GM12878 (cell line): ENCODE results near the gene REPS1. TPM values are rescaled to one million over a fixed set of nuclear protein-coding genes. Genes with fewer than 3 reads are reported as not detected.

Source experiments
- ATAC-seq: fragments of 200-7000 bp; cut with Tn5 transposase; 3 replicates; pipeline ENCODE4 v1.9.1; 2020; ENCODE audit warnings: mild to moderate bottlenecking, moderate library complexity
- BruUV-seq: library from RNA; stranded (reverse); fragments of 400-500 nt; replicated peaks from 2 replicates; lab custom pipeline; 2021; lab: Mats Ljungman, UMichigan
- CTCF ChIA-PET: fragments of 300-600 bp; sonication (Branson Sonifier 250); formaldehyde crosslinking; extraction: SDS; loops from one replicate; lab custom pipeline; 2021; ENCODE audit warnings: inconsistent platforms; lab: Yijun Ruan, JAX
- POLR2A ChIA-PET: fragments of 350-600 bp; formaldehyde crosslinking; extraction: SDS; loops from one replicate; lab custom pipeline; 2021; ENCODE audit warnings: inconsistent platforms; lab: Charles Lee
- RAD21 ChIA-PET: fragments of 300-600 bp; sonication (Branson Sonifier 250); formaldehyde crosslinking; loops from one replicate; lab custom pipeline; 2023; ENCODE audit warnings: antibody characterized with exemption; ENCODE audit not compliant: unreplicated experiment; lab: Charles Lee
- SMC1A ChIA-PET: fragments of 300-600 bp; sonication (Branson Sonifier 250); formaldehyde crosslinking; loops from one replicate; lab custom pipeline; 2023; ENCODE audit not compliant: unreplicated experiment, uncharacterized antibody; lab: Charles Lee
- DNase-seq: peaks from one replicate; pipeline ENCODE4 v3.0.0-alpha.2; 2011; ENCODE audit warnings: low read depth, low spot score
- FAIRE-seq: peaks from 3 replicates; lab custom pipeline; 2011; peaks lifted over from hg19 to GRCh38; lab: Jason Lieb, UNC
- H2AFZ ChIP-seq: 2 replicates; pipeline ENCODE4 v1.6.0; 2011; ENCODE audit warnings: low read depth, low read length, control low read depth; ENCODE audit not compliant: control insufficient read depth
- H3K27ac ChIP-seq: 2 replicates; pipeline ENCODE4 v1.5.1; 2011; ENCODE audit warnings: control low read depth; ENCODE audit not compliant: control insufficient read depth, insufficient read depth
- H3K27me3 ChIP-seq, 2 experiments: replicated peaks in 1 of 2; 2 replicates each; pipeline versions ENCODE4 v1.6.0 to v1.6.1; 2011; ENCODE audit warnings: low read length in 1 of 2; ENCODE audit not compliant: control insufficient read depth in 2 of 2, insufficient read depth in 2 of 2
- H3K36me3 ChIP-seq, 2 experiments: 2 replicates each; pipeline ENCODE4 v1.5.1; 2011; ENCODE audit warnings: low read length in 1 of 2; ENCODE audit not compliant: control insufficient read depth in 2 of 2, insufficient read depth in 2 of 2
- H3K4me1 ChIP-seq: 2 replicates; pipeline ENCODE4 v1.6.1; 2011; ENCODE audit warnings: mild to moderate bottlenecking, low read length, moderate library complexity, mixed read lengths; ENCODE audit not compliant: control insufficient read depth, insufficient read depth
- H3K4me2 ChIP-seq: 2 replicates; pipeline ENCODE4 v1.6.0; 2011; ENCODE audit warnings: control low read depth; ENCODE audit not compliant: control insufficient read depth, insufficient read depth
- H3K4me3 ChIP-seq: fragments of 200-600 bp; sonication (generic); 2 replicates; pipeline ENCODE4 v1.5.1; 2016
- H3K79me2 ChIP-seq: 2 replicates; pipeline ENCODE4 v1.6.0; 2011; ENCODE audit warnings: low read length; ENCODE audit not compliant: control insufficient read depth, insufficient read depth
- H3K9ac ChIP-seq: 2 replicates; pipeline ENCODE4 v1.8.0; 2011; ENCODE audit warnings: low read length, control low read depth, mixed read lengths; ENCODE audit not compliant: control insufficient read depth, insufficient read depth
- H3K9me3 ChIP-seq: replicated peaks from 3 replicates; pipeline ENCODE4 v1.5.1; 2011; ENCODE audit warnings: mild to moderate bottlenecking, low read length; ENCODE audit not compliant: control insufficient read depth, insufficient read depth
- H4K20me1 ChIP-seq: 2 replicates; pipeline ENCODE4 v1.6.0; 2011; ENCODE audit not compliant: control insufficient read depth, insufficient read depth
- ELK1 ChIP-seq: IDR thresholded peaks from 2 replicates; pipeline ENCODE4 v1.6.1; 2012; ENCODE audit warnings: low read depth, low read length, improper control_type of control experiment
- FOXK2 ChIP-seq: fragments of 450-650 bp; IDR thresholded peaks from 2 replicates; pipeline ENCODE4 v1.6.1; 2017; ENCODE audit warnings: mild to moderate bottlenecking, moderate library complexity
- NFYA ChIP-seq: IDR thresholded peaks from 2 replicates; pipeline ENCODE4 v1.6.1; 2011; ENCODE audit warnings: low read depth, mild to moderate bottlenecking, low read length, improper control_type of control experiment, borderline replicate concordance
- RELA ChIP-seq: fragments of 450-650 bp; IDR thresholded peaks from 2 replicates; pipeline ENCODE4 v1.8.0; 2014; ENCODE audit warnings: borderline replicate concordance; ENCODE audit not compliant: partially characterized antibody
- SRF ChIP-seq, 2 experiments: IDR thresholded peaks; 2 replicates each; pipeline ENCODE4 v1.6.1; 2011; ENCODE audit warnings: low read depth in 2 of 2, low read length in 2 of 2, mild to moderate bottlenecking in 1 of 2, moderate library complexity in 1 of 2
- ZBTB11 ChIP-seq: fragments of 450-650 bp; formaldehyde crosslinking; IDR thresholded peaks from 2 replicates; pipeline ENCODE4 v1.5.0; 2022; ENCODE audit warnings: mild to moderate bottlenecking, missing genetic modification characterization
- ZNF274 ChIP-seq: IDR thresholded peaks from one replicate; pipeline ENCODE4 v1.8.0; 2011; ENCODE audit not compliant: insufficient read length, insufficient read depth
- WGBS: methylation state at CpG from one replicate; pipeline ENCODE4 v1.1.6; 2016; ENCODE audit warnings: low lambda C conversion rate; ENCODE audit not compliant: insufficient replicate concordance, insufficient coverage; ENCODE audit errors: missing lambda C conversion rate; 5-methylcytosine and 5-hydroxymethylcytosine counted together
- in situ Hi-C: fragments of 300-500 bp; cut with MboI; formaldehyde crosslinking; loops from 9 replicates; pipeline ENCODE4 v1.14.3; 2018; ENCODE audit warnings: mixed read lengths
- intact Hi-C: fragments of 100-400 bp; cut with micrococcal nuclease; formaldehyde crosslinking; loops from one replicate; pipeline ENCODE4 v1.14.2; 2022; ENCODE audit not compliant: unreplicated experiment
- polyA plus RNA-seq, 11 experiments: library from polyadenylated mRNA; depleted of rRNA in 4 of 11; unstranded in 6 of 11; stranded (reverse) in 5 of 11; fragments of >200 nt; fragmentation: Nextera tagmentation in 4 of 11; fragmentation: Illumina TruSeq in 1 of 11; extraction: Ambion mirVana in 4 of 11; extraction: Trizol in 1 of 11; gene quantifications; 1 replicate in 1 of 11; 2 replicates in 10 of 11; pipeline versions ENCODE4 v1.2.1 to v1.2.3, GENCODE V29; 2011 to 2016; ENCODE audit warnings: inconsistent platforms in 2 of 11, missing spikeins in 2 of 11, low read depth in 1 of 11
- total RNA-seq, 4 experiments: library from RNA; depleted of rRNA in 3 of 4; stranded (reverse); fragments of >200 nt in 3 of 4; fragmentation: Illumina TruSeq in 1 of 4; extraction: Trizol in 1 of 4; gene quantifications; 2 replicates each; pipeline versions ENCODE4 v1.2.1 to v1.2.3, GENCODE V29; 2013 to 2021

The REPS1 gene
- total and polyA plus RNA-seq, 10 of the 15 experiments (the other 5 are each of a cell fraction or from before 2014, with no cell fraction given) = 13.7 to 59.3 (median 31.7) TPM

- no peak overlapping the region for H3K9ac ChIP-seq
- H4K20me1 ChIP-seq = no peaks in the 10 kb centered on the region
- ATAC-seq (no peak), DNase-seq (no peak), FAIRE-seq (no peak)
- peaks cover 9% of the 10 kb centered on the region for H3K79me2 ChIP-seq
- peaks cover 7 to 15% of the 10 kb centered on the region in 2 experiments for H3K36me3 ChIP-seq
- no peaks in the 10 kb centered on the region for H3K27me3 ChIP-seq
- ChIA-PET CTCF (interaction anchor here (0.6 kb wide), 1 partner anchor 1308 kb away, joined by 3 read pairs; no protein-coding TSS in a partner anchor), RAD21 (no interaction called here), POLR2A (interaction anchor here (0.7 kb wide), 2 partner anchors 8 to 244 kb away, joined by 3 to 4 read pairs; no protein-coding TSS in a partner anchor), SMC1A (no interaction called here)
- no peaks in the 10 kb centered on the region for H3K4me1 ChIP-seq
- TF ChIP-seq ZBTB11 (CRISPR knock-in tag) (no peak), RELA (no peak), ELK1 (no peak), ZNF274 (no peak), NFYA (no peak), FOXK2 (no peak), SRF (IDR thresholded peaks at IDR 0.05; ENCODE audit: low read depth in 2 of 2, low read length in 2 of 2) (no peak)
- no peak overlapping the region for H2AFZ ChIP-seq
- in situ Hi-C loops = no loop called here
- H3K9me3 ChIP-seq = no peaks in the 10 kb centered on the region
- H3K4me3 ChIP-seq = no peak overlapping the region
- no peak overlapping the region for H3K27ac ChIP-seq
- no peak overlapping the region for H3K4me2 ChIP-seq
- intact Hi-C loops = loop anchor here (10.0 kb wide), 1 partner anchor 327 kb away; no protein-coding TSS in a partner anchor
- WGBS = 91% methylated on average over 5 of the region's 5 CpGs
- no TSS peak for BruUV-seq
Observed at GRCh38 chr6:139037490-139037889, 49.4 kb upstream of the REPS1 start.
